Mammary epithelial cell (primary cell): Measurements from ENCODE around the gene SLC52A3.

ENCODE experiments used
- CTCF ChIP-seq, 2 donors: IDR thresholded peaks in 1 of 2; conservative IDR thresholded peaks in 1 of 2; 2 replicates each; pipeline ENCODE4 v1.5.1; 2011 to 2012; ENCODE audit warnings: inconsistent platforms in 2 of 2, low read length in 2 of 2, mild to moderate bottlenecking in 2 of 2, control low read depth in 1 of 2, low read depth in 1 of 2; ENCODE audit not compliant: insufficient read depth in 1 of 2; ENCODE audit errors: extremely low read depth in 1 of 2
- EZH2 ChIP-seq: IDR thresholded peaks from 2 replicates; pipeline ENCODE4 v1.6.1; 2012; ENCODE audit warnings: low read length, inconsistent platforms, borderline replicate concordance

GRCh38 chr20:733861-734260, 34.4 kb downstream of the SLC52A3 start:
- TF ChIP-seq CTCF (conservative IDR thresholded peaks at IDR 0.05 in 1 of 2, IDR thresholded peaks at IDR 0.05 in 1 of 2; ENCODE audit: extremely low read depth in 1 of 2, insufficient read depth in 1 of 2, low read depth in 1 of 2, low read length in 2 of 2) (no peak), EZH2 (no peak)
